Measurements from ENCODE around the gene CNTN5.

The CNTN5 gene

DNA sequence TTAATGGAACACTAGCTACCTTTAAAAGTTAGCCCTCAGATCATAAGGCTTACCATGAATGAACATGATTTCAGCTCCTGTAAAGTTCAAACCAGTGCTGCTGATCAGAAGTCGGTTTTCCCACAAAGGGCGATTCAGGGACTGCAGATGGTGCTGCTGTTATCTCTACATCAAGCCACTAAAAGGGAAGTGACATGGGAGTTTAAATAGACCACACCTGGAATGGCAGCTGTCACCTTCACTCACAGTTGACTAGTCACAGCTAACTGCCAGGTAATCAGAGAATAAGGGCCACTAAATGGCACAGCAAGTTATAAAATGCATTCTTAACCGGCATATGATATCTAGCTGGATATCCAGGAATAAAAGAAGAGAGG is 1085.2 kb downstream of the CNTN5 start:
- Histone ChIP-seq H3K36me3 (ENCODE audit: insufficient read depth, low read length) (no peaks in the 10 kb centered on the region), H3K9ac (ENCODE audit: low read depth, low read length) (no peak overlapping the region), H3K27me3 (ENCODE audit: control insufficient read depth, insufficient read depth, low read length) (peaks cover 9% of the 10 kb centered on the region), H3K4me1 (ENCODE audit: control insufficient read depth, insufficient read depth, low read length) (no peaks in the 10 kb centered on the region), H3K9me3 (replicated peaks; ENCODE audit: low read length) (no peaks in the 10 kb centered on the region), H3K4me2 (ENCODE audit: low read length) (no peak overlapping the region), H3K4me3 (ENCODE audit: low read length) (no peak overlapping the region)

DNA sequence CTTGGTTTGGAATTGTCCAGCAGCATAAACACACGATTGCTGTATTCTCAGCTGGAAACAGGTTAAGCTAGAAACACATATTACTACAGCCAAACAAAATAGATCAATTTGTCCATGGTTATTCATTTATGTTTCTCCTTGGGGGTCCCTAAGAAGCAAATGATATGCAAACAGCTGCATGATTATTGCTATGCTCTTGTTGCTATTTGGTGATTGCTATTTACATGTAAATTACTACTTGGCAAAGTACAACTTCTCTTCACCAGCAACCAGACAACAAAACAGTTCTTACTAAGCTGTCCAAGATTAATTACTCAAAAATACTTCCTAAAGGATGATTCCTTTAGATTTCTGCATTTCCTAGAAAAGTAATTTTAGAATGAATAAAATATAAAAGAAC is 1098.4 kb downstream of the CNTN5 start:
- Histone ChIP-seq H3K4me1 (ENCODE audit: control insufficient read depth, insufficient read depth, low read length) (no peaks in the 10 kb centered on the region), H3K4me3 (ENCODE audit: low read length) (no peak overlapping the region), H3K9me3 (replicated peaks; ENCODE audit: low read length) (no peaks in the 10 kb centered on the region), H3K4me2 (ENCODE audit: low read length) (no peak overlapping the region), H3K27me3 (ENCODE audit: control insufficient read depth, insufficient read depth, low read length) (no peaks in the 10 kb centered on the region), H3K36me3 (ENCODE audit: insufficient read depth, low read length) (no peaks in the 10 kb centered on the region), H3K9ac (ENCODE audit: low read depth, low read length) (no peak overlapping the region)

DNA sequence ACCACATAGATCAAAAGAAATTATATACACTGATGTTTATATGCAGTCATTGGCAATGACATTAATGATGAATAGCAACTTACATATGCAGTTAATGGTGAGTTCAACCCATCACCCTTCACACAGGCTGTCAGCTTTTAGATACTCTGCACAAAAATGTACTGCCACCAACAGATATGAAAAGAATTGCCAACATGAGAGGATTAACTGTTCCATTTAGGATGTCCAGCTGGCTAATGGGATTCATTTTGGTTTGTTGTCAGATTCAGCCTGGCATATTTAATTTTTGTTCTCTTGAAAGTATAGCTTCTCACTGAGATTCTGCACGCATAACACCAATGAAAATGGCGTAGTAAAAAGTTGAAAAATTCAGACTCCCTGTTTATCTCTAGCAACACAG is 1112.4 kb downstream of the CNTN5 start:
- no peaks in the 10 kb centered on the region for H3K27me3 ChIP-seq (ENCODE audit: control insufficient read depth, insufficient read depth, low read length)
- no peak overlapping the region for H3K4me2 ChIP-seq (ENCODE audit: low read length)
- H3K4me1 ChIP-seq (ENCODE audit: control insufficient read depth, insufficient read depth, low read length): no peaks in the 10 kb centered on the region
- H3K4me3 ChIP-seq (ENCODE audit: low read length): no peak overlapping the region
- H3K9me3 ChIP-seq (replicated peaks; ENCODE audit: low read length): no peaks in the 10 kb centered on the region
- H3K9ac ChIP-seq (ENCODE audit: low read depth, low read length): no peak overlapping the region
- H3K36me3 ChIP-seq (ENCODE audit: insufficient read depth, low read length): no peaks in the 10 kb centered on the region

DNA sequence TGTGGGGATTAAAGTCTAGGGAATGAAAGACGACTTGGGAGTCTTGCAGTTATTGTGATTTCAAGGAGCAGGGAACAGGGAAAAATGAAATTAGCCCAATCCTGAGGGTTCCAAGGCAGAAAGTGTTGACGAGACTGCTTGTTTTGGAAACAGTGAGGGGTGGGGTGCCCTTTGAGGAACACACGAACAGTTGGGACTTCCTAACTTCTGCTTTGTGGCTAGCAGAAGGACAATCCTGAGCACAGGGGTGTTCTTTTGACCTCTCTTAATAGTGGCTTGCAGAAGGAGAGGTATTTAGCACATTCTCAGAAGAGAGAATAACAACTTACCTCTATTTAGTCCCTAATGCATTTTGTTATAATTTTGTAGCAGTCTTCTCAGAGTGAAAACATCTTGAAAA is 1120.5 kb downstream of the CNTN5 start:
- no peaks in the 10 kb centered on the region for H3K4me1 ChIP-seq (ENCODE audit: control insufficient read depth, insufficient read depth, low read length)
- no peak overlapping the region for H3K9ac ChIP-seq (ENCODE audit: low read depth, low read length)
- H3K4me3 ChIP-seq (ENCODE audit: low read length): no peak overlapping the region
- H3K27me3 ChIP-seq (ENCODE audit: control insufficient read depth, insufficient read depth, low read length): peaks cover 5% of the 10 kb centered on the region
- no peaks in the 10 kb centered on the region for H3K36me3 ChIP-seq (ENCODE audit: insufficient read depth, low read length)
- H3K4me2 ChIP-seq (ENCODE audit: low read length): no peak overlapping the region
- no peaks in the 10 kb centered on the region for H3K9me3 ChIP-seq (replicated peaks; ENCODE audit: low read length)

DNA sequence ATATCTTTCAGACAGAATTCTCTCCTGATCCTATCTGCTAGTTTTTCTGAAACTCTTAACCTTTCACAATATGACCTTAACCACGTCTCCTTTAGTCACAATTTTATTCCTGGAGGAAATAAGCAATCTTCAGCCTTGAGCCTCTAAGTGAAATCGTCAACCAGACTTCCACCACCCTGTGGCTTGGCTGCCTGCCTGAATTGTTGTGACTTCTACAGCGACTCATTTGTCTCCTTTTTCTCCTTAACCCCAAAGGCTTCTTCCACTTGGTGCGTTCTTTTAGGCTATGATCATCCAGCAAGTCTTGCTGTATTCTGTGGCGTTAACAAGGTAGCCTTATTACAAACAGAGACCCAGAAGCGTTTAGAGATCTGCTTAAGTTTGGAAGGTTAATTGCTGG is 1131.2 kb downstream of the CNTN5 start:
- peaks cover 6% of the 10 kb centered on the region for H3K4me1 ChIP-seq (ENCODE audit: control insufficient read depth, insufficient read depth, low read length)
- H3K4me2 ChIP-seq (ENCODE audit: low read length): peak overlapping the region; percentile 68
- peak overlapping the region; percentile 46 for H3K9ac ChIP-seq (ENCODE audit: low read depth, low read length)
- no peaks in the 10 kb centered on the region for H3K9me3 ChIP-seq (replicated peaks; ENCODE audit: low read length)
- peaks cover 5% of the 10 kb centered on the region for H3K27me3 ChIP-seq (ENCODE audit: control insufficient read depth, insufficient read depth, low read length)
- H3K4me3 ChIP-seq (ENCODE audit: low read length): peak overlapping the region; percentile 46
- no peaks in the 10 kb centered on the region for H3K36me3 ChIP-seq (ENCODE audit: insufficient read depth, low read length)

DNA sequence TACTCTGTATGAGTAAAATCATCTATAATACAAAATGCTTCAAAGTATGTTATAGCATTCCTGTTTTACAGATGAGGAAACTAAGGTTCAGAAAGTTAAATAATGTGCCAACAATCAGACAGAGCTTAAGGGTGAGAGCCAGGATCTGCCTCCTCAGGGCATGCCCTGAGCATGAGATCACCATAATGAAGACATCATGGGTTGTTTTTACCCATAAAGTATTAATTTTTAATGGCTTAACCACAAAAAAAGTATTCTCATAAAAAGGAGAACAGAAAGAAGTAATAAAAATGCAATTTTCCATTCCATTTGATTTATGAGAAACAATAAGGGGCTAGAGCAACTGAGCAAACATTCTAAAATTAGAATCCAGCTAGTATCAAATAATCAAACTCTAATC is 1132.0 kb downstream of the CNTN5 start:
- Histone ChIP-seq H3K4me3 (ENCODE audit: low read length) (no peak overlapping the region), H3K4me1 (ENCODE audit: control insufficient read depth, insufficient read depth, low read length) (peaks cover 6% of the 10 kb centered on the region), H3K9ac (ENCODE audit: low read depth, low read length) (no peak overlapping the region), H3K27me3 (ENCODE audit: control insufficient read depth, insufficient read depth, low read length) (no peaks in the 10 kb centered on the region), H3K36me3 (ENCODE audit: insufficient read depth, low read length) (no peaks in the 10 kb centered on the region), H3K9me3 (replicated peaks; ENCODE audit: low read length) (no peaks in the 10 kb centered on the region), H3K4me2 (ENCODE audit: low read length) (peak overlapping the region; percentile 68)

DNA sequence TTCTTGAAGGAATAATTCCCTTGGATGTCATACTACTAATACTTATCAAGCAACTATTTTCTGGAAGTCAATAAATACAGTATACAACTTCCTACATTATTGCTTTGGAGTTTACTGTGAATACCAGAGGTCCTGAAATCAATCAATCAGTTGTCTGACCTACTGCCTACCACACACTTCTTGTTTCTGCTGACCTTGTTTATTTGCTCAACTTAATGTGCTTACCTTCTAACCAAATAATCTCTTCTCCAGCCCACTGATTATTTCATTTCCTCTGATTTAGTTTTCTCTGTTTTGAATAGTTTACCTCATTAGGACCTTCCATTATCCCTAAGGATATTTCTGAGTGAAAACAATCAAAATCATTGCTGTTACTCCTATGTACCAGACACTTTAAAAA is 1142.7 kb downstream of the CNTN5 start:
- H3K27me3 ChIP-seq (ENCODE audit: control insufficient read depth, insufficient read depth, low read length): no peaks in the 10 kb centered on the region
- H3K36me3 ChIP-seq (ENCODE audit: insufficient read depth, low read length): no peaks in the 10 kb centered on the region
- no peak overlapping the region for H3K9ac ChIP-seq (ENCODE audit: low read depth, low read length)
- H3K4me1 ChIP-seq (ENCODE audit: control insufficient read depth, insufficient read depth, low read length): no peaks in the 10 kb centered on the region
- H3K9me3 ChIP-seq (replicated peaks; ENCODE audit: low read length): no peaks in the 10 kb centered on the region
- no peak overlapping the region for H3K4me3 ChIP-seq (ENCODE audit: low read length)
- H3K4me2 ChIP-seq (ENCODE audit: low read length): no peak overlapping the region

DNA sequence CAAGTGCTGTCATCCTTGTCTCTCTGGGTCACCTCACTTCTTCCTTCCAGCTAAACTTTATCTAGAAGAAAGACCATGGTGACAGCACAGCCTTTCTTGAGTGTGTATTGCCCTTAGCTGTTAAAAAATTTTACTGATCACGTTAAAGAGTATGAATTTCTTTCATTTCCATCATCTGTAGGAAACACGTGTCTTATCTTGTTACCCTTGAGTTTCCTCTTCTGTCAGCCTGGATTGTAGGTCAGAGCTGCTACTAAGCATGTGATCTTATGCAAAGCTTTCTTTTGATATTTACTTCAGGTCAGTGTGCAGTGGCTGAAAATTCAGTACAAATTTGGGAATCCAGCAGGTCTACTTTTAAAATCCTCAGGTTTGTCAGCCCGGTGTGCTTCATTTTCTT is 1154.1 kb downstream of the CNTN5 start:
- Histone ChIP-seq H3K4me3 (ENCODE audit: low read length) (no peak overlapping the region), H3K4me1 (ENCODE audit: control insufficient read depth, insufficient read depth, low read length) (no peaks in the 10 kb centered on the region), H3K9ac (ENCODE audit: low read depth, low read length) (no peak overlapping the region), H3K4me2 (ENCODE audit: low read length) (no peak overlapping the region), H3K36me3 (ENCODE audit: insufficient read depth, low read length) (no peaks in the 10 kb centered on the region), H3K27me3 (ENCODE audit: control insufficient read depth, insufficient read depth, low read length) (no peaks in the 10 kb centered on the region), H3K9me3 (replicated peaks; ENCODE audit: low read length) (no peaks in the 10 kb centered on the region)

DNA sequence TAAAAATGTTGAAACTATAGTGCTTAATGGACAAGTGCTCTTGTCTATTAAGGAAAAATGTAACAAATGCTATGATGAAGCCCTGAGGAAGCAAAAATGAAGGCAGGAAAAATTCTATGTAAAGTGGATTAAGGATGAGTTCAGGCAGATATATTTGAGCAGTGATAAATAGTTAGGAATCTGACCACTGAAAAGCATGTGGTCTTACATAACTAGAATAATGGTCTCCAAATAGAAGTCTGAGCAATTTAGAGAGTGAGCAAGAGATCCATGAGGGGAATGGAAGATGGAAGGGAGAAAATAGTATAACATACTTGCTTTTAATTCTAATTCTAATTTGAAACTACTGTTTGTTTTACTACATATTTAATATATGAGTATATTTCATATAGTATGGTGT is 1155.7 kb downstream of the CNTN5 start:
- H3K27me3 ChIP-seq (ENCODE audit: control insufficient read depth, insufficient read depth, low read length): no peaks in the 10 kb centered on the region
- H3K4me3 ChIP-seq (ENCODE audit: low read length): no peak overlapping the region
- no peaks in the 10 kb centered on the region for H3K9me3 ChIP-seq (replicated peaks; ENCODE audit: low read length)
- no peak overlapping the region for H3K9ac ChIP-seq (ENCODE audit: low read depth, low read length)
- no peak overlapping the region for H3K4me2 ChIP-seq (ENCODE audit: low read length)
- H3K36me3 ChIP-seq (ENCODE audit: insufficient read depth, low read length): no peaks in the 10 kb centered on the region
- H3K4me1 ChIP-seq (ENCODE audit: control insufficient read depth, insufficient read depth, low read length): no peaks in the 10 kb centered on the region

DNA sequence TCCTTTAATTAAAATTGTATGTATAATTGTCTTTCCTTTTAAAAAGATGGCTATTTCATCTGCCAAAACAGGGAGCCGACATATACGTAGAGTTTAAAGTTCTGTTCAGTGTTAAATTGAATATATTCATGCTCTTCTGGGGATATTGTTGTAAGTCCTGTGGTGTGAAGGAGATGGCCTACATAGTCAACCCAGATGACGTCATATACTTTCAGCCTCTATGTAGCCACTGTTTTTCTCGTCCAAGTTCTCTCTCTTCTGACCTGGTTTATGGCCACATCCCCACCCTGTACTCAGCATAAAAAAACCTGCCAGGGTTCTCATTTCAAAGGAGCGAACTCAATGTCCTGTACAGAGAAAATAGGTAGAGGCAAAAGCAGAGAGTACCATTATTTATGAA is 1156.9 kb downstream of the CNTN5 start:
- H3K4me2 ChIP-seq (ENCODE audit: low read length): no peak overlapping the region
- no peaks in the 10 kb centered on the region for H3K36me3 ChIP-seq (ENCODE audit: insufficient read depth, low read length)
- no peak overlapping the region for H3K9ac ChIP-seq (ENCODE audit: low read depth, low read length)
- no peaks in the 10 kb centered on the region for H3K27me3 ChIP-seq (ENCODE audit: control insufficient read depth, insufficient read depth, low read length)
- H3K9me3 ChIP-seq (replicated peaks; ENCODE audit: low read length): no peaks in the 10 kb centered on the region
- H3K4me3 ChIP-seq (ENCODE audit: low read length): no peak overlapping the region
- H3K4me1 ChIP-seq (ENCODE audit: control insufficient read depth, insufficient read depth, low read length): no peaks in the 10 kb centered on the region

DNA sequence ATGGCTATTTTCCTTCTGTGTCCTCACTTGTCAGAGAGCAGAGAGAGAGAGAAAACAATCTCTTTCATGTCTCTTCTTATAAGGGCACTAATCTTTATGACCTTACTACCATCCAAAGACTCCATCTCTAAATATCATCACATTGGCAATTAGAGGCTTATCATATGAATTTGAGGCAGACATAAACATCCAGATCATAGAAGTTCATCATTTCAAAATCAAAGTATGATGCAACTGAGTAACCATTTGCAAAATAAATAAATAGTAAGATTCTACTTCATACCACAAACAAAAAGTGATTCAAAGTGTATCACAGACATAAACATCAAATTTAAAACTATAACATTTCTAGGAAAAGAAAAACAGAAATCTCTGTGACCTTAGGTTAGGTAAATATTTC is 1161.6 kb downstream of the CNTN5 start:
- H3K4me3 ChIP-seq (ENCODE audit: low read length): no peak overlapping the region
- no peaks in the 10 kb centered on the region for H3K36me3 ChIP-seq (ENCODE audit: insufficient read depth, low read length)
- H3K9ac ChIP-seq (ENCODE audit: low read depth, low read length): no peak overlapping the region
- H3K4me2 ChIP-seq (ENCODE audit: low read length): no peak overlapping the region
- no peaks in the 10 kb centered on the region for H3K4me1 ChIP-seq (ENCODE audit: control insufficient read depth, insufficient read depth, low read length)
- H3K27me3 ChIP-seq (ENCODE audit: control insufficient read depth, insufficient read depth, low read length): no peaks in the 10 kb centered on the region
- no peaks in the 10 kb centered on the region for H3K9me3 ChIP-seq (replicated peaks; ENCODE audit: low read length)

DNA sequence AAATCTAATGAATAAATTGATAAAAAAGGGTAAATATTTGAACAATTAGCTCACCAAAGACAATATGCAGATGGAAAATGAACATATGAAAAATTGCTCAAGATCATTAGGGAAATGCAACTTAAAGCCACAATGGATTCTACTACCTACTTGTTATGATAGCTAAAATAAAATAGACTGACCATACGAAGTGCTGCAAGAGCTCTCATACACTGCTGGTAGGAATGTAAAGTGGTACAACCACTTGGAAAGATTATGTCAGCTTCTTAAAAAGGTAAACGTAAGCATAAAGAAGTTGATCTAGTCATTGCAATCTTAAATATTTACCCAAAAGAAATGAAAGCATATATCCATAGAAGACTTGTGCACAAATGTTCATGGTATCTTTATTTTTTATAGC is 1162.2 kb downstream of the CNTN5 start:
- no peak overlapping the region for H3K4me2 ChIP-seq (ENCODE audit: low read length)
- H3K9ac ChIP-seq (ENCODE audit: low read depth, low read length): no peak overlapping the region
- no peaks in the 10 kb centered on the region for H3K9me3 ChIP-seq (replicated peaks; ENCODE audit: low read length)
- H3K36me3 ChIP-seq (ENCODE audit: insufficient read depth, low read length): no peaks in the 10 kb centered on the region
- H3K27me3 ChIP-seq (ENCODE audit: control insufficient read depth, insufficient read depth, low read length): no peaks in the 10 kb centered on the region
- H3K4me1 ChIP-seq (ENCODE audit: control insufficient read depth, insufficient read depth, low read length): no peaks in the 10 kb centered on the region
- H3K4me3 ChIP-seq (ENCODE audit: low read length): no peak overlapping the region

DNA sequence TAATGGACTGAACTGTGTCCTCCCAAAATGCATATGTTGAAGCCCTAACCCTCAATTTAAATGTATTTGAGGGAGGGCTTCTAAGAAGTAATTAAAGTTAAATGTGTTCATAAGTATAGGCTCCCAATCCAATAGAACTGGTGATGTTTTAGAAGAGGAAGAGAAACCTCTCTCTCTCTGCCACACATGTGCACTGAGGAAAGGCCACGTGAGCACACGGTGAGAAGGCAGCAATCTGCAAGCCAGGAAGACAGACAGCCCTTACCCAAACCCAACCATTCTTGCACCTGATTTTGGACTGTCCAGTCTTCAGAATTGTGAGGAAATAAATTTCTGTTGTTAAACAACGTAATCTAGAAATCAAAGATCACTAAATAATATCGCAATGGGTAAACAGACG is 1164.8 kb downstream of the CNTN5 start:
- Histone ChIP-seq H3K36me3 (ENCODE audit: insufficient read depth, low read length) (no peaks in the 10 kb centered on the region), H3K4me3 (ENCODE audit: low read length) (no peak overlapping the region), H3K9ac (ENCODE audit: low read depth, low read length) (no peak overlapping the region), H3K4me2 (ENCODE audit: low read length) (no peak overlapping the region), H3K4me1 (ENCODE audit: control insufficient read depth, insufficient read depth, low read length) (no peaks in the 10 kb centered on the region), H3K27me3 (ENCODE audit: control insufficient read depth, insufficient read depth, low read length) (no peaks in the 10 kb centered on the region), H3K9me3 (replicated peaks; ENCODE audit: low read length) (no peaks in the 10 kb centered on the region)
